ENCODE data around the gene FRYL. TPM values are rescaled to one million over a fixed set of nuclear protein-coding genes. Genes with fewer than 3 reads are reported as not detected.
"Not testable (repeated sequence)": the region's sequence is repeated elsewhere in the genome, so short reads cannot be mapped to it uniquely, and the experiment has no call there.

FRYL gene
- total and polyA plus RNA-seq, 11 donors = 12.3 to 61.3 (median 34.4) TPM

GRCh38 chr4:48742412-48742811 lies 37.7 kb downstream of the FRYL start:
- DNase-seq (no peak), ATAC-seq (no peak)
- H3K9me3 ChIP-seq = peaks cover 0 to 17% (median 0%) of the 10 kb centered on the region in 12 donors
- intact Hi-C loops (cut with DNase I) = no loop called here
- no peaks in the 10 kb centered on the region for H3K36me3 ChIP-seq
- no peak overlapping the region for H3K27ac ChIP-seq
- H3K4me3 ChIP-seq = no peak overlapping the region
- peaks cover 0 to 35% (median 6%) of the 10 kb centered on the region in 12 donors for H3K4me1 ChIP-seq
- H3K27me3 ChIP-seq = no peaks in the 10 kb centered on the region
- TF ChIP-seq POLR2A (IDR thresholded peaks at IDR 0.05) = no peak
- TF ChIP-seq, protein P1, sequence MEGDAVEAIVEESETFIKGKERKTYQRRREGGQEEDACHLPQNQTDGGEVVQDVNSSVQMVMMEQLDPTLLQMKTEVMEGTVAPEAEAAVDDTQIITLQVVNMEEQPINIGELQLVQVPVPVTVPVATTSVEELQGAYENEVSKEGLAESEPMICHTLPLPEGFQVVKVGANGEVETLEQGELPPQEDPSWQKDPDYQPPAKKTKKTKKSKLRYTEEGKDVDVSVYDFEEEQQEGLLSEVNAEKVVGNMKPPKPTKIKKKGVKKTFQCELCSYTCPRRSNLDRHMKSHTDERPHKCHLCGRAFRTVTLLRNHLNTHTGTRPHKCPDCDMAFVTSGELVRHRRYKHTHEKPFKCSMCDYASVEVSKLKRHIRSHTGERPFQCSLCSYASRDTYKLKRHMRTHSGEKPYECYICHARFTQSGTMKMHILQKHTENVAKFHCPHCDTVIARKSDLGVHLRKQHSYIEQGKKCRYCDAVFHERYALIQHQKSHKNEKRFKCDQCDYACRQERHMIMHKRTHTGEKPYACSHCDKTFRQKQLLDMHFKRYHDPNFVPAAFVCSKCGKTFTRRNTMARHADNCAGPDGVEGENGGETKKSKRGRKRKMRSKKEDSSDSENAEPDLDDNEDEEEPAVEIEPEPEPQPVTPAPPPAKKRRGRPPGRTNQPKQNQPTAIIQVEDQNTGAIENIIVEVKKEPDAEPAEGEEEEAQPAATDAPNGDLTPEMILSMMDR (IDR thresholded peaks at IDR 0.05) = no peak

DNA sequence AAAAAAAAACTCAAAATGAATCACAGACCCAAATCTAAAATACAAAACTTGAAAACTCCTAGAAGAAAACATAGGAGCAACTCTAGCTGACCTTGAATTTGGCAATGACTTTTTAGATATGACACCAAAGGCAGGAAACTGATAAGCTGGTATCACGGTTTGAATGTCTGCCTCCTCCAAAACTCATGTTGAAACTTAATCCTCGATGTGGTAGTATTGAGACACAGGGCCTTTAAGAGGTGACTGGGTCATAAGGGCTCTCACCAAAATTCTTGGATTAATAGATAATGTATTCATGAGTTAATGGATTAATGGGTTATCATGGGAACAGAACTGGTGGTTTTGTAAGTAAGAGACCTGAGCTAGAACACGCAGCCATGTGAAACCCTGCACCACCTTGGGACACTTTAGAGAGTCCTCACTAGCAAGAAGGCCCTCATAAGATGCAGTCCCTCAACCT lies 40.5 kb downstream of the FRYL start:
- no peaks in the 10 kb centered on the region for H3K36me3 ChIP-seq
- no peaks in the 10 kb centered on the region for H3K27me3 ChIP-seq
- ATAC-seq = no peak
- peaks cover 0 to 18% (median 0%) of the 10 kb centered on the region in 12 donors for H3K9me3 ChIP-seq
- 40 to 56% (median 45%) methylated on average over 3 of the region's 3 CpGs for WGBS, 4 donors
- DNase-seq = no peak
- H3K4me3 ChIP-seq = no peak overlapping the region
- H3K4me1 ChIP-seq = peaks cover 0 to 34% (median 5%) of the 10 kb centered on the region in 12 donors
- intact Hi-C loops (cut with DNase I) = no loop called here
- no peak overlapping the region for H3K27ac ChIP-seq
- TF ChIP-seq POLR2A (IDR thresholded peaks at IDR 0.05) = no peak

DNA sequence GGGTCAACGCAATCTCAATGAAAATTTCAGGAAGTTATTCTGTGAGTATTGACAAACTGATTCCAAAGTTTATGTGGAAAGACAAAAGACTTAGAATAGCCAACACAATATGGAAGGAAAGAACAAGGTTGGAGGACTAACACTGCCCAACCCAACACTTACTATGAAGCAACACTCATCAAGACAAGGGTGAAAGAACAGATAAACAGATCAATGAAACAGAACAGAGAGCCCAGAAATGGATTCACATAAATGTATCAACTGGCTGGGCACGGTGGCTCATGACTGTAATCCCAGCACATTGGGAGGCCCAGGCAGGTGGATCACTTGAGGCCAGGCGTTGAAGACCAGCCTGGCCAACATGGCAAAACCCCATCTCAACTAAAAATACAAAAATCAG lies 41.2 kb downstream of the FRYL start:
- H3K36me3 ChIP-seq = no peaks in the 10 kb centered on the region
- TF ChIP-seq, protein P1 (IDR thresholded peaks at IDR 0.05) = no peak
- TF ChIP-seq POLR2A (IDR thresholded peaks at IDR 0.05) = no peak
- ATAC-seq = no peak

DNA sequence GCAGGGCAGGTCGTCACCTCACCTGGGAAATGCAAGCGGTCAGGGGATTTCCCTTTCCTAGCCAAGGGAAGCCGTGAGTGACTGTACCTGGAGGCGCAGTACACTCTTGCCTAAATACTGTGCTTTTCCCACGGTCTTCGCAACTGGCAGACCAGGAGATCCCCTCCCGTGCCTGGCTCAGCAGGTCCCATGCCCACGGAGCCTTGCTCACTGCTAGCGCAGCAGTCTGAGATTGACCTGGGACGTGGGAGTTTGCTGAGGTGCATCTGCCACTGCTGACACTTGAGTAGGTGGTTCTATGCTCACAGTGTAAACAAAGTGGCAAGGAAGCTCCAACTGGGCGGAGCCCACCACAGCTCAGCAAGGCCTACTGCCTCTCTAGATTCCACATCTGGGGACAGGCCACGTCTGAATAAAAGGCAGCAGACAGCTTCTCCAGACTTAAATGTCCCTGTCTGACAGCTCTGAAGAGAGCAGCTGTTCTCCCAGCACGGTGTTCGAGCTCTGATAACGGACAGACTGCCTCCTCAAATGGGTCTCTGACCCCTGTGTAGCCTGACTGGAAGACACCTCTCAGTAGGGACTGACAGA lies 51.1 kb downstream of the FRYL start:
- H3K27ac ChIP-seq, H3K27me3 ChIP-seq, H3K4me3 ChIP-seq, ATAC-seq, DNase-seq, H3K9me3 ChIP-seq, H3K36me3 ChIP-seq: not testable (repeated sequence)
- WGBS, 4 donors = 78 to 87% (median 84%) methylated on average over 9 to 15 of the region's 15 CpGs
- intact Hi-C loops (cut with DNase I) = loop anchor here in 1 of 10 donors (10.0 kb wide), 1 partner anchor 46 kb away; no protein-coding TSS in a partner anchor
- H3K4me1 ChIP-seq = peaks cover 3 to 58% (median 16%) of the 10 kb centered on the region in 12 donors

More for the DNA sequence above, 41.2 kb downstream of the FRYL start:
- intact Hi-C loops (cut with DNase I) = no loop called here
- Histone ChIP-seq H3K9me3 (peaks cover 0 to 18% (median 0%) of the 10 kb centered on the region in 12 donors), H3K27me3 (no peaks in the 10 kb centered on the region), H3K4me1 (peaks cover 0 to 34% (median 5%) of the 10 kb centered on the region in 12 donors), H3K27ac (no peak overlapping the region), H3K4me3 (no peak overlapping the region)
- DNase-seq = no peak
- WGBS, 4 donors = 93 to 99% (median 97%) methylated on average over 3 of the region's 3 CpGs

DNA sequence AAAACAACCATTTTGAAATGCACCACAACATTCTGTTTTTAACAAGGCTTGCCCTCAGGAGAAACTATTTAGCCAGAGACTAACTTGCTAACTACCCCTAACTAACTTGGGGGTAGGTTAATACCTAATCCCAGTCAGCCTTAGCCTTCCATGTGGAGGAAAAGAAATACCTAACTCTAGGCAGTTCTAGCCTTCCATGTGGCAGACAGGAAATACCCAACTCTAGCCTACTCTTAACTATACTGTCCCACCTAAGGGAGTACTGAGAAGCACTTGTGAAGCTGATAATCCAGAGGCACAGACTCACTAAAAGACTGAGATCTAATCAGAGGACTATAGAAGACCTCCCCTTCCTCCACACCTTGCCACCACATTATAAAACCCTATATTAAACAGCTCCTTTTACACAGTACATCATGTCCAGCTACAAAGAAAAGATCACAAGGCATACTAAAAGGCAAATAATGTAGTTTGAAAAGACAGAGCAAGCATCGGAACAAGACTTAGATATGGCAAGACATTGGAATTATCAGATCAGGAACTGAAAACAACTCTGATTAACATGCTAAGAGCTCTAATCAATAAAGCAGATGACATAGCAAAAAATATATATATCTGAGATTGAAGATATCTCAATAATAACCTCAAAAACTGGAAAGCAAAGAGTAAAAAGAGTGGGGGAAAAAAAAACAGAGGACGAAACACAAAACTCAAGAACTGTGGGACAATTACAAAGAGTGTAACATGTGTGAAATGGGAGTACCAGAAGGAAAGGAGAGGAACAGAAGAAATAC lies 52.2 kb downstream of the FRYL start:
- TF ChIP-seq, protein P1 (IDR thresholded peaks at IDR 0.05) = no peak
- no peak for TF ChIP-seq POLR2A (IDR thresholded peaks at IDR 0.05)
- Histone ChIP-seq H3K27ac (no peak overlapping the region), H3K4me1 (peaks cover 3 to 70% (median 21%) of the 10 kb centered on the region in 12 donors), H3K27me3 (no peaks in the 10 kb centered on the region), H3K36me3 (no peaks in the 10 kb centered on the region), H3K4me3 (no peak overlapping the region), H3K9me3 (no peaks in the 10 kb centered on the region)
- 90 to 98% (median 95%) methylated on average over 2 of the region's 2 CpGs for WGBS, 4 donors
- DNase-seq (no peak), ATAC-seq (no peak)
- intact Hi-C loops (cut with DNase I) = loop anchor here in 1 of 10 donors (10.0 kb wide), 1 partner anchor 47 kb away; no protein-coding TSS in a partner anchor
